Testis (tissue), 3 donors: Measurements from ENCODE around the gene VPS72. TPM values are rescaled to one million over a fixed set of nuclear protein-coding genes. Genes with fewer than 3 reads are reported as not detected.

Experiments
- DNase-seq: peaks from one replicate; pipeline ENCODE4 v3.0.0-alpha.2; 2019
- H3K27ac ChIP-seq, 2 donors: fragments of 200-600 bp; sonication (generic); one replicate each; pipeline ENCODE4 v1.5.1; 2019
- H3K27me3 ChIP-seq: fragments of 200-600 bp; sonication (generic); one replicate; pipeline ENCODE4 v1.5.1; 2019
- H3K36me3 ChIP-seq: fragments of 200-600 bp; sonication (generic); one replicate; pipeline ENCODE4 v1.5.1; 2017; ENCODE audit warnings: low read depth; ENCODE audit errors: missing control alignments
- H3K4me1 ChIP-seq: fragments of 200-600 bp; sonication (generic); one replicate; pipeline ENCODE4 v1.5.1; 2019
- H3K4me3 ChIP-seq, 2 donors: fragments of 200-600 bp; sonication (generic); one replicate each; pipeline ENCODE4 v1.5.1; 2017 to 2019
- H3K9me3 ChIP-seq: fragments of 200-600 bp; sonication (generic); one replicate; pipeline ENCODE4 v1.5.1; 2017
- CTCF ChIP-seq, 3 experiments: fragments of 450-650 bp in 2 of 3; fragments of 200-600 bp in 1 of 3; sonication (generic) in 1 of 3; IDR thresholded peaks; one replicate each; pipeline ENCODE4 v1.5.1; 2016 to 2019; ENCODE audit warnings: antibody characterized with exemption in 3 of 3, mild to moderate bottlenecking in 2 of 3, moderate library complexity in 1 of 3
- POLR2A ChIP-seq: fragments of 450-650 bp; IDR thresholded peaks from one replicate; pipeline ENCODE4 v1.6.1; 2017; ENCODE audit warnings: antibody characterized with exemption, mild to moderate bottlenecking, moderate library complexity
- WGBS, 2 donors: methylation state at CpG; one replicate each; pipeline ENCODE4 v1.1.5; 2018; 5-methylcytosine and 5-hydroxymethylcytosine counted together
- intact Hi-C: fragments of 100-400 bp; cut with DNase I; formaldehyde crosslinking; loops from one replicate; pipeline ENCODE4 v1.15.1; 2023; ENCODE audit warnings: low total_unique reads
- polyA plus RNA-seq: library from polyadenylated mRNA; stranded (reverse); fragments of 350-450 nt; fragmentation: Illumina TruSeq; extraction: RNeasy Lipid Tissue Mini Kit (QIAGEN cat#74804); gene quantifications from one replicate; pipeline ENCODE4 v1.2.3, GENCODE V29; 2014; ENCODE audit warnings: low read depth, low replicate concordance; ENCODE audit not compliant: insufficient read depth
- total RNA-seq, 2 donors: library from RNA; depleted of rRNA; stranded (reverse); fragments of >200 nt; gene quantifications; one replicate each; pipeline ENCODE4 v1.2.3, GENCODE V29; 2016

VPS72 gene
- total and polyA plus RNA-seq, 3 donors from 2014 or later: 31.9 to 57.9 (median 42.7) TPM

GRCh38 chr1:151171190-151171589, 18.8 kb downstream of the VPS72 start:
- H3K36me3 ChIP-seq: no peaks in the 10 kb centered on the region
- no peak for DNase-seq
- WGBS, 2 donors: 78 to 91% methylated on average over 5 of the region's 5 CpGs
- H3K4me1 ChIP-seq: peaks cover 5% of the 10 kb centered on the region
- intact Hi-C loops: no loop called here
- no peaks in the 10 kb centered on the region for H3K9me3 ChIP-seq
- H3K27me3 ChIP-seq: no peaks in the 10 kb centered on the region
- TF ChIP-seq POLR2A (no peak), CTCF (IDR thresholded peaks at IDR 0.05) (no peak)
- no peak overlapping the region for H3K4me3 ChIP-seq
- H3K27ac ChIP-seq: no peak overlapping the region

- DNase-seq: no peak
- WGBS, 2 donors: 55 to 73% methylated on average over 6 of the region's 6 CpGs
- intact Hi-C loops: no loop called here
- TF ChIP-seq POLR2A (no peak), CTCF (IDR thresholded peaks at IDR 0.05) (no peak)
- peak overlapping the region in 1 of 2 donors; percentile 67 for H3K4me3 ChIP-seq
- no peaks in the 10 kb centered on the region for H3K36me3 ChIP-seq
- no peak overlapping the region for H3K27ac ChIP-seq
- H3K4me1 ChIP-seq: peaks cover 15% of the 10 kb centered on the region
- no peaks in the 10 kb centered on the region for H3K9me3 ChIP-seq
- H3K27me3 ChIP-seq: no peaks in the 10 kb centered on the region
Observed at GRCh38 chr1:151167116-151167515, 22.9 kb downstream of the VPS72 start.

GRCh38 chr1:151166505-151166956, 23.5 kb downstream of the VPS72 start:
- peaks cover 15% of the 10 kb centered on the region for H3K4me1 ChIP-seq
- intact Hi-C loops: no loop called here
- peak overlapping the region; percentile 2 to 73 for H3K27ac ChIP-seq
- TF ChIP-seq POLR2A (no peak), CTCF (IDR thresholded peaks at IDR 0.05) (no peak)
- no peaks in the 10 kb centered on the region for H3K36me3 ChIP-seq
- no peaks in the 10 kb centered on the region for H3K9me3 ChIP-seq
- peak overlapping the region; percentile 67 to 88 for H3K4me3 ChIP-seq
- WGBS, 2 donors: 3 to 4% methylated on average over 15 of the region's 15 CpGs
- DNase-seq: no peak
- H3K27me3 ChIP-seq: no peaks in the 10 kb centered on the region

GRCh38 chr1:151165738-151166504, 24.1 kb downstream of the VPS72 start, which contains the start of the genes LYSMD1 and SCNM1:
LYSMD1 (minus strand) TSS chr1:151165902; CDS start chr1:151165258, 644 bp downstream.
SCNM1 (plus strand) TSS chr1:151166144; CDS start chr1:151166153, 9 bp downstream.
- intact Hi-C loops: no loop called here
- Histone ChIP-seq H3K4me1 (peaks cover 15% of the 10 kb centered on the region), H3K27me3 (no peaks in the 10 kb centered on the region), H3K9me3 (no peaks in the 10 kb centered on the region), H3K36me3 (no peaks in the 10 kb centered on the region), H3K4me3 (peak within 1 kb of the TSS; percentile 67 to 88), H3K27ac (peak within 1 kb of the TSS; percentile 66 to 81)
- DNase-seq: peak; percentile 98
- 0 to 1% methylated on average over 34 to 38 of the region's 38 CpGs for WGBS, 2 donors
- TF ChIP-seq CTCF (IDR thresholded peaks at IDR 0.05) (peak in 2 of 3 experiments; percentile 67 to 72), POLR2A (no peak)
